ENCODE data around the gene BCAR3. TPM values are rescaled to one million over a fixed set of nuclear protein-coding genes. Genes with fewer than 3 reads are reported as not detected.

Gene BCAR3
- total and polyA plus RNA-seq, 2 of the 4 experiments (the other 2 are of a cell fraction): 41.4 to 46.4 TPM

- peaks cover 81% of the 10 kb centered on the region for H4K20me1 ChIP-seq (ENCODE audit: insufficient read depth, low read length)
- no peak for DNase-seq
- in situ Hi-C loops (cut with MboI; ENCODE audit: low sequenced_read_pairs): no loop called here
- TF ChIP-seq BHLHE40 (IDR thresholded peaks at IDR 0.05; ENCODE audit: low read depth, low read length): no peak
- no peak for TF ChIP-seq MAFK (IDR thresholded peaks at IDR 0.05; ENCODE audit: low read depth, low read length)
- no peak for TF ChIP-seq FOS (IDR thresholded peaks at IDR 0.05; ENCODE audit: low read depth, low read length)
- no peak for TF ChIP-seq USF2 (IDR thresholded peaks at IDR 0.05; ENCODE audit: low read depth, low read length)
- no peak for TF ChIP-seq MXI1 (IDR thresholded peaks at IDR 0.05; ENCODE audit: borderline replicate concordance, low read depth, low read length)
- TF ChIP-seq CTCF (conservative IDR thresholded peaks at IDR 0.05; ENCODE audit: low read depth, low read length): no peak
- TF ChIP-seq SMC3 (IDR thresholded peaks at IDR 0.05; ENCODE audit: low read depth, low read length): no peak
- no peak for TF ChIP-seq CHD1 (IDR thresholded peaks at IDR 0.05; ENCODE audit: low read depth, low read length)
- no peak for TF ChIP-seq POLR2A (IDR thresholded peaks at IDR 0.05; ENCODE audit: low read depth, low read length)
- no peak for TF ChIP-seq RAD21 (IDR thresholded peaks at IDR 0.05; ENCODE audit: low read length)
- no peak for TF ChIP-seq NFE2L2 (IDR thresholded peaks at IDR 0.05; ENCODE audit: low read depth, low read length)
- TF ChIP-seq RFX5 (IDR thresholded peaks at IDR 0.05; ENCODE audit: low read depth, low read length): no peak
- TF ChIP-seq ELK1 (IDR thresholded peaks at IDR 0.05; ENCODE audit: borderline replicate concordance, low read depth, low read length): no peak
- no peak for TF ChIP-seq CEBPB (IDR thresholded peaks at IDR 0.05; ENCODE audit: low read depth, low read length)
- TF ChIP-seq RCOR1 (IDR thresholded peaks at IDR 0.05; ENCODE audit: insufficient replicate concordance, low read length): no peak
These were observed 89.7 kb downstream of the BCAR3 start for GRCh38 chr1:93591676-93592550.

More at GRCh38 chr1:93591676-93592550, 89.7 kb downstream of the BCAR3 start:
- Histone ChIP-seq H2AK9ac (replicated peaks; ENCODE audit: low read depth, low read length, poor library complexity) (peak overlapping the region; percentile 33), H3K4me1 (ENCODE audit: control insufficient read depth, insufficient read depth, low read length) (peaks cover 19% of the 10 kb centered on the region), H3K9me1 (ENCODE audit: insufficient read depth, low read length) (peaks cover 53% of the 10 kb centered on the region), H4K8ac (ENCODE audit: low read depth in 2 of 2, low read length in 2 of 2) (no peak overlapping the region), H3K4me3 (ENCODE audit: insufficient read depth, low read depth, low read length) (no peak overlapping the region), H4K91ac (ENCODE audit: insufficient read depth, low read depth, low read length) (no peak overlapping the region), H3K56ac (ENCODE audit: extremely low read depth, insufficient read depth, low read length) (no peak overlapping the region), H2BK15ac (ENCODE audit: low read depth, low read length) (no peak overlapping the region), H3K4me2 (ENCODE audit: low read depth, low read length) (no peak overlapping the region), H2AK5ac (ENCODE audit: low read depth, low read length) (no peak overlapping the region), H3K4ac (ENCODE audit: low read depth, low read length) (no peak overlapping the region), H2BK120ac (ENCODE audit: low read depth, low read length) (no peak overlapping the region), H2AFZ (replicated peaks; ENCODE audit: low read length, poor library complexity) (no peak overlapping the region), H3K9ac (ENCODE audit: low read depth, low read length) (no peak overlapping the region), H3K23ac (ENCODE audit: low read depth, low read length) (no peak overlapping the region), H3K36me3 (ENCODE audit: control insufficient read depth, insufficient read depth, low read length) (peaks cover 37% of the 10 kb centered on the region), H3K27ac (ENCODE audit: insufficient read depth, low read length) (no peak overlapping the region), H3K79me1 (ENCODE audit: low read depth in 1 of 2, low read length in 2 of 2) (peaks cover 50 to 91% of the 10 kb centered on the region in 2 experiments), H2BK20ac (ENCODE audit: low read depth, low read length) (no peak overlapping the region), H3K27me3 (ENCODE audit: control insufficient read depth, insufficient read depth, low read length) (no peaks in the 10 kb centered on the region), H3K14ac (replicated peaks; ENCODE audit: low read depth, low read length) (no peak overlapping the region), H2BK5ac (ENCODE audit: low read depth, low read length, poor library complexity, severe bottlenecking) (no peak overlapping the region), H3K18ac (ENCODE audit: low read depth, low read length) (no peak overlapping the region), H4K5ac (ENCODE audit: low read depth, low read length) (no peak overlapping the region), H3K9me3 (ENCODE audit: control insufficient read depth, insufficient read depth, low read length) (no peaks in the 10 kb centered on the region)
- no TSS peak for BruUV-seq (replicated peaks)
- WGBS, 2 experiments (ENCODE audit: extremely low coverage in 2 of 2, insufficient read length in 1 of 2): 76% methylated on average over 5 of the region's 17 CpGs; no CpG with 5 or more reads in 1 of the 2 experiments
- intact Hi-C loops (cut with micrococcal nuclease) (no loop called here), dilution Hi-C loops (cut with HindIII; ENCODE audit: low sequenced_read_pairs, unreplicated experiment) (no loop called here)
- ATAC-seq (ENCODE audit: low read depth): no peak
- ChIA-PET POLR2A (ENCODE audit: unreplicated experiment) (no interaction called here), CTCF (interaction anchor here (1.0 kb wide), 1 partner anchor 222 kb away, joined by 3 read pairs; no protein-coding TSS in a partner anchor)

Measured in IMR-90 (cell line).